HEK293 (cell line): ENCODE measurements around the gene WDR82.
A peak's percentile ranks its signal among the peaks of the same experiment; 100 is the strongest.

Experiments
- GLI2 ChIP-seq: fragments of 450-650 bp; formaldehyde crosslinking; IDR thresholded peaks from 2 replicates; pipeline ENCODE4; 2017; ENCODE audit warnings: missing biosample characterization, missing genetic modification characterization, low read depth, borderline replicate concordance
- GLIS2 ChIP-seq: fragments of 450-650 bp; formaldehyde crosslinking; IDR thresholded peaks from 2 replicates; pipeline ENCODE4 v1.5.1; 2016; ENCODE audit warnings: missing biosample characterization, missing genetic modification characterization
- HOXC10 ChIP-seq: sonication (generic); formaldehyde crosslinking; IDR thresholded peaks from 2 replicates; pipeline ENCODE4 v1.8.1; 2023; ENCODE audit warnings: mild to moderate bottlenecking, missing genetic modification reagents
- INSM2 ChIP-seq: fragments of 450-650 bp; formaldehyde crosslinking; IDR thresholded peaks from 2 replicates; pipeline ENCODE4 v1.5.1; 2016; ENCODE audit warnings: missing biosample characterization, missing genetic modification characterization
- KLF7 ChIP-seq: fragments of 450-650 bp; formaldehyde crosslinking; IDR thresholded peaks from 2 replicates; pipeline ENCODE4 v1.5.1; 2016; ENCODE audit warnings: missing biosample characterization, missing genetic modification characterization, borderline replicate concordance
- MEIS1 ChIP-seq: sonication (generic); formaldehyde crosslinking; IDR thresholded peaks from 2 replicates; pipeline ENCODE4 v1.8.1; 2022; ENCODE audit warnings: missing genetic modification reagents, mild to moderate bottlenecking, borderline replicate concordance
- SALL2 ChIP-seq: fragments of 450-650 bp; formaldehyde crosslinking; IDR thresholded peaks from 2 replicates; pipeline ENCODE4 v1.5.0; 2017; ENCODE audit warnings: missing biosample characterization, mild to moderate bottlenecking, missing genetic modification characterization, borderline replicate concordance
- SCRT1 ChIP-seq: fragments of 450-650 bp; formaldehyde crosslinking; IDR thresholded peaks from 2 replicates; pipeline ENCODE4 v1.5.1; 2016; ENCODE audit warnings: missing biosample characterization, missing genetic modification characterization, borderline replicate concordance
- SCRT2 ChIP-seq: fragments of 450-650 bp; formaldehyde crosslinking; IDR thresholded peaks from 2 replicates; pipeline ENCODE4 v1.5.1; 2016; ENCODE audit warnings: missing biosample characterization, missing genetic modification characterization
- YY1 ChIP-seq: fragments of 450-650 bp; formaldehyde crosslinking; IDR thresholded peaks from 2 replicates; pipeline ENCODE4 v1.5.1; 2018; ENCODE audit warnings: missing biosample characterization, missing genetic modification characterization
- ZBTB20 ChIP-seq: fragments of 450-650 bp; formaldehyde crosslinking; IDR thresholded peaks from 2 replicates; pipeline ENCODE4 v1.5.1; 2016; ENCODE audit warnings: missing biosample characterization, missing genetic modification characterization
- ZBTB26 ChIP-seq: fragments of 450-650 bp; formaldehyde crosslinking; optimal IDR thresholded peaks from 2 replicates; pipeline ENCODE3; 2016; ENCODE audit warnings: missing biosample characterization, mild to moderate bottlenecking, missing genetic modification characterization
- ZFP41 ChIP-seq: fragments of 450-650 bp; formaldehyde crosslinking; IDR thresholded peaks from 2 replicates; pipeline ENCODE4 v1.5.1; 2016; ENCODE audit warnings: missing biosample characterization, missing genetic modification characterization, borderline replicate concordance
- ZFP69B ChIP-seq: fragments of 450-650 bp; formaldehyde crosslinking; IDR thresholded peaks from 2 replicates; pipeline ENCODE4 v1.5.1; 2016; ENCODE audit warnings: missing biosample characterization, missing genetic modification characterization
- ZNF148 ChIP-seq: fragments of 450-650 bp; formaldehyde crosslinking; IDR thresholded peaks from 2 replicates; pipeline ENCODE4 v1.5.0; 2017; ENCODE audit warnings: missing biosample characterization, missing genetic modification characterization, borderline replicate concordance
- ZNF169 ChIP-seq: fragments of 450-650 bp; formaldehyde crosslinking; IDR thresholded peaks from 2 replicates; pipeline ENCODE4 v1.5.1; 2016; ENCODE audit warnings: missing biosample characterization, missing genetic modification characterization
- ZNF184 ChIP-seq: fragments of 450-650 bp; IDR thresholded peaks from 2 replicates; pipeline ENCODE4 v1.5.1; 2018; ENCODE audit warnings: missing biosample characterization, mild to moderate bottlenecking, missing genetic modification characterization
- ZNF214 ChIP-seq: fragments of 450-650 bp; formaldehyde crosslinking; IDR thresholded peaks from 2 replicates; pipeline ENCODE4 v1.5.1; 2017; ENCODE audit warnings: missing biosample characterization, mild to moderate bottlenecking, missing genetic modification characterization, borderline replicate concordance
- ZNF37A ChIP-seq: fragments of 450-650 bp; IDR thresholded peaks from 2 replicates; pipeline ENCODE4 v1.5.1; 2018; ENCODE audit warnings: missing biosample characterization, missing genetic modification characterization
- ZNF416 ChIP-seq: fragments of 450-650 bp; formaldehyde crosslinking; IDR thresholded peaks from 2 replicates; pipeline ENCODE4 v1.5.1; 2016; ENCODE audit warnings: missing biosample characterization, missing genetic modification characterization
- ZNF529 ChIP-seq: fragments of 450-650 bp; formaldehyde crosslinking; IDR thresholded peaks from 2 replicates; pipeline ENCODE4 v1.5.1; 2017; ENCODE audit warnings: missing genetic modification characterization, missing biosample characterization; ENCODE audit not compliant: insufficient replicate concordance
- ZNF596 ChIP-seq: fragments of 450-650 bp; IDR thresholded peaks from 2 replicates; pipeline ENCODE4 v1.5.0; 2018; ENCODE audit warnings: missing biosample characterization, mild to moderate bottlenecking, missing genetic modification characterization, moderate library complexity
- ZNF623 ChIP-seq: fragments of 450-650 bp; formaldehyde crosslinking; IDR thresholded peaks from 2 replicates; pipeline ENCODE4 v1.5.1; 2016; ENCODE audit warnings: missing biosample characterization, missing genetic modification characterization
- ZNF701 ChIP-seq: fragments of 450-650 bp; formaldehyde crosslinking; IDR thresholded peaks from 2 replicates; pipeline ENCODE4 v1.5.1; 2016; ENCODE audit warnings: missing biosample characterization, missing genetic modification characterization
- ZNF777 ChIP-seq: fragments of 450-650 bp; formaldehyde crosslinking; IDR thresholded peaks from 2 replicates; pipeline ENCODE4 v1.5.1; 2017; ENCODE audit warnings: missing biosample characterization, missing genetic modification characterization, borderline replicate concordance
- ZNF792 ChIP-seq: fragments of 450-650 bp; formaldehyde crosslinking; IDR thresholded peaks from 2 replicates; pipeline ENCODE4 v1.5.1; 2016; ENCODE audit warnings: missing biosample characterization, missing genetic modification characterization
- ZXDB ChIP-seq: fragments of 450-650 bp; formaldehyde crosslinking; IDR thresholded peaks from 2 replicates; pipeline ENCODE4 v1.5.1; 2016; ENCODE audit warnings: missing biosample characterization, missing genetic modification characterization
- TF ChIP-seq, protein P1 (sequence below): fragments of 450-650 bp; formaldehyde crosslinking; IDR thresholded peaks from 2 replicates; pipeline ENCODE4 v1.5.1; 2016; ENCODE audit warnings: missing biosample characterization, missing genetic modification characterization
- TF ChIP-seq, protein P2 (sequence below): fragments of 450-650 bp; formaldehyde crosslinking; IDR thresholded peaks from 2 replicates; pipeline ENCODE4 v1.5.1; 2016; ENCODE audit warnings: missing biosample characterization, missing genetic modification characterization
- TF ChIP-seq, protein P3 (sequence below): fragments of 450-650 bp; formaldehyde crosslinking; IDR thresholded peaks from 2 replicates; pipeline ENCODE4 v1.5.1; 2017; ENCODE audit warnings: missing biosample characterization, mild to moderate bottlenecking, missing genetic modification characterization, moderate library complexity

WDR82 gene

DNA sequence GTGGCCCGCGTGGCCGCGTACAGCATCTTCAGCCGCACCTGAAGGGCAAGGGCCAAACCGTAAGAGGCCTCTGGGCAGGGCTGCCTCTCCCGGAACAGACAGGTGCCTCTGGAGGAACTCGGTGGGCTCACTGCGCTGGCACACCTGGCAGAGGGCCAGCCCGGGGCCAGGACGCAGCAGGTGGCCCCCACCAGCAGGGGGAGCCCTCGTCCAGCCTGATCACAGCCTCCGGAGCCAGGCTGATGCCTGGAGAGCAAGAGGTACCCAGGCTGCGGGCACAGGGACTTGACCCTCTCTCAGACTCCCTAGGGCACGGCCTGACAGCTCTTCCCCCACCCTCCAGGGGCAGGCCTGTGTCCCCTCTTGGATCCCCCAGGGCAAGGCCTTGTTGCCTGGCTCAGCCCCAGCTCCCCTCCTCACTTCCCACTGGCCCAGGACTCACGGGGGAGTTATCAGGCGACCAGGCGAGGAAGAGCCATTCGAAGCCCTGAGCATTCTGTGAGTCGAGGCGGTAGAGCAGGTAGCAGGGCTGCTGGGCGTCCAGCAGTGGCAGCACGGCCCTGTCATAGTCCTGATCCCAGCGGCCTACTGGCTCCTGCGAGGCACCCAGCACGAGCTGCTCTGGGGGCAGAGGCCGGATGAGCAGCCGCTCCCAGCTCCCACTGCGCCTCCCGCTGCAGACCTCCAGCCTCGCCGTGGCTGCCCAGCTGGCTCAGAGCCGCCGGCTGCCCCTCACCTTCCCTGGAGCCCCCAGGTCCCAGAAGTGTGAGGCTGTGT, 46.8 kb downstream of the WDR82 start (continued):
- TF ChIP-seq ZNF701 (tag by site-specific recombination) (no peak), SCRT2 (peak; percentile 62; the same call in 1 of the 2 replicates), ZNF37A (tag by site-specific recombination) (no peak), ZFP41 (tag by site-specific recombination) (no peak), ZBTB20 (no peak), ZFP69B (tag by site-specific recombination) (no peak), INSM2 (tag by site-specific recombination) (no peak), ZNF529 (no peak), ZXDB (tag by site-specific recombination) (no peak), HOXC10 (CRISPR knock-in tag) (no peak), SCRT1 (tag by site-specific recombination) (peak; percentile 85; the same call in 1 of the 2 replicates), MEIS1 (CRISPR knock-in tag) (no peak), ZNF148 (tag by site-specific recombination) (no peak), ZBTB26 (tag by site-specific recombination) (no peak), ZNF623 (tag by site-specific recombination) (no peak), GLI2 (tag by site-specific recombination) (no peak), SALL2 (tag by site-specific recombination) (no peak), ZNF596 (no peak), ZNF184 (tag by site-specific recombination) (no peak), KLF7 (no peak), ZNF777 (tag by site-specific recombination) (no peak), ZNF169 (tag by site-specific recombination) (no peak), GLIS2 (tag by site-specific recombination) (no peak), ZNF416 (tag by site-specific recombination) (no peak), ZNF214 (tag by site-specific recombination) (no peak), ZNF792 (no peak), YY1 (tag by site-specific recombination) (no peak)
- TF ChIP-seq, protein P1, sequence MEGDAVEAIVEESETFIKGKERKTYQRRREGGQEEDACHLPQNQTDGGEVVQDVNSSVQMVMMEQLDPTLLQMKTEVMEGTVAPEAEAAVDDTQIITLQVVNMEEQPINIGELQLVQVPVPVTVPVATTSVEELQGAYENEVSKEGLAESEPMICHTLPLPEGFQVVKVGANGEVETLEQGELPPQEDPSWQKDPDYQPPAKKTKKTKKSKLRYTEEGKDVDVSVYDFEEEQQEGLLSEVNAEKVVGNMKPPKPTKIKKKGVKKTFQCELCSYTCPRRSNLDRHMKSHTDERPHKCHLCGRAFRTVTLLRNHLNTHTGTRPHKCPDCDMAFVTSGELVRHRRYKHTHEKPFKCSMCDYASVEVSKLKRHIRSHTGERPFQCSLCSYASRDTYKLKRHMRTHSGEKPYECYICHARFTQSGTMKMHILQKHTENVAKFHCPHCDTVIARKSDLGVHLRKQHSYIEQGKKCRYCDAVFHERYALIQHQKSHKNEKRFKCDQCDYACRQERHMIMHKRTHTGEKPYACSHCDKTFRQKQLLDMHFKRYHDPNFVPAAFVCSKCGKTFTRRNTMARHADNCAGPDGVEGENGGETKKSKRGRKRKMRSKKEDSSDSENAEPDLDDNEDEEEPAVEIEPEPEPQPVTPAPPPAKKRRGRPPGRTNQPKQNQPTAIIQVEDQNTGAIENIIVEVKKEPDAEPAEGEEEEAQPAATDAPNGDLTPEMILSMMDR (tag by site-specific recombination): peak; percentile 87
- TF ChIP-seq, protein P2, sequence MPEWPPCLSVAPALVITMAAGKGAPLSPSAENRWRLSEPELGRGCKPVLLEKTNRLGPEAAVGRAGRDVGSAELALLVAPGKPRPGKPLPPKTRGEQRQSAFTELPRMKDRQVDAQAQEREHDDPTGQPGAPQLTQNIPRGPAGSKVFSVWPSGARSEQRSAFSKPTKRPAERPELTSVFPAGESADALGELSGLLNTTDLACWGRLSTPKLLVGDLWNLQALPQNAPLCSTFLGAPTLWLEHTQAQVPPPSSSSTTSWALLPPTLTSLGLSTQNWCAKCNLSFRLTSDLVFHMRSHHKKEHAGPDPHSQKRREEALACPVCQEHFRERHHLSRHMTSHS (tag by site-specific recombination): no peak
- TF ChIP-seq, protein P3, sequence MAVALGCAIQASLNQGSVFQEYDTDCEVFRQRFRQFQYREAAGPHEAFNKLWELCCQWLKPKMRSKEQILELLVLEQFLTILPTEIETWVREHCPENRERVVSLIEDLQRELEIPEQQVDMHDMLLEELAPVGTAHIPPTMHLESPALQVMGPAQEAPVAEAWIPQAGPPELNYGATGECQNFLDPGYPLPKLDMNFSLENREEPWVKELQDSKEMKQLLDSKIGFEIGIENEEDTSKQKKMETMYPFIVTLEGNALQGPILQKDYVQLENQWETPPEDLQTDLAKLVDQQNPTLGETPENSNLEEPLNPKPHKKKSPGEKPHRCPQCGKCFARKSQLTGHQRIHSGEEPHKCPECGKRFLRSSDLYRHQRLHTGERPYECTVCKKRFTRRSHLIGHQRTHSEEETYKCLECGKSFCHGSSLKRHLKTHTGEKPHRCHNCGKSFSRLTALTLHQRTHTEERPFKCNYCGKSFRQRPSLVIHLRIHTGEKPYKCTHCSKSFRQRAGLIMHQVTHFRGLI: no peak
